ACC112 (cell line): ENCODE measurements around the gene ZP4.
"Not testable (repeated sequence)": the region's sequence is repeated elsewhere in the genome, so short reads cannot be mapped to it uniquely, and the experiment has no call there.

Experiments used
- H2AFZ ChIP-seq: fragments of 200-600 bp; sonication (generic); one replicate; pipeline ENCODE4 v1.6.0; 2017; ENCODE audit warnings: antibody characterized with exemption, low read length; ENCODE audit not compliant: unreplicated experiment
- H3K27ac ChIP-seq: fragments of 200-600 bp; sonication (generic); 2 replicates; pipeline ENCODE4 v1.5.1; 2014; ENCODE audit warnings: low read depth, mild to moderate bottlenecking, antibody characterized with exemption, low read length, moderate library complexity
- H3K27me3 ChIP-seq: fragments of 200-600 bp; sonication (generic); 2 replicates; pipeline ENCODE4 v1.6.1; 2014; ENCODE audit warnings: mild to moderate bottlenecking, antibody characterized with exemption, low read length, moderate library complexity, mixed read lengths; ENCODE audit not compliant: insufficient read depth
- H3K36me3 ChIP-seq: fragments of 200-600 bp; sonication (generic); 2 replicates; pipeline ENCODE4 v1.6.1; 2016; ENCODE audit warnings: mild to moderate bottlenecking, antibody characterized with exemption, low read length, moderate library complexity, mixed read lengths; ENCODE audit not compliant: insufficient read depth
- H3K4me1 ChIP-seq: fragments of 200-600 bp; sonication (generic); one replicate; pipeline ENCODE4 v1.6.1; 2016; ENCODE audit warnings: low read length, mixed read lengths; ENCODE audit not compliant: insufficient read depth, unreplicated experiment, control insufficient read depth
- H3K4me3 ChIP-seq: fragments of 200-600 bp; sonication (generic); 2 replicates; pipeline ENCODE4 v1.5.1; 2014; ENCODE audit warnings: mild to moderate bottlenecking, low read depth, low read length
- H3K79me2 ChIP-seq: fragments of 200-600 bp; sonication (generic); one replicate; pipeline ENCODE4 v1.6.0; 2016; ENCODE audit warnings: low read length; ENCODE audit not compliant: control insufficient read depth, unreplicated experiment, insufficient read depth

Gene ZP4

GRCh38 chr1:237857455-237857854, 33.3 kb downstream of the ZP4 start:
- no peak overlapping the region for H2AFZ ChIP-seq

GRCh38 chr1:237852342-237852741, 38.4 kb downstream of the ZP4 start:
- Histone ChIP-seq H3K4me3 (no peak overlapping the region), H3K4me1 (no peaks in the 10 kb centered on the region), H3K79me2 (no peaks in the 10 kb centered on the region), H3K27ac (no peak overlapping the region), H3K27me3 (peaks cover 5% of the 10 kb centered on the region; the same call in 1 of the 2 replicates), H3K36me3 (no peaks in the 10 kb centered on the region), H2AFZ (no peak overlapping the region)

More at GRCh38 chr1:237857455-237857854, 33.3 kb downstream of the ZP4 start:
- H3K27me3 ChIP-seq: no peaks in the 10 kb centered on the region
- no peaks in the 10 kb centered on the region for H3K79me2 ChIP-seq
- no peak overlapping the region for H3K4me3 ChIP-seq
- no peaks in the 10 kb centered on the region for H3K36me3 ChIP-seq
- H3K27ac ChIP-seq: no peak overlapping the region
- H3K4me1 ChIP-seq: no peaks in the 10 kb centered on the region

DNA sequence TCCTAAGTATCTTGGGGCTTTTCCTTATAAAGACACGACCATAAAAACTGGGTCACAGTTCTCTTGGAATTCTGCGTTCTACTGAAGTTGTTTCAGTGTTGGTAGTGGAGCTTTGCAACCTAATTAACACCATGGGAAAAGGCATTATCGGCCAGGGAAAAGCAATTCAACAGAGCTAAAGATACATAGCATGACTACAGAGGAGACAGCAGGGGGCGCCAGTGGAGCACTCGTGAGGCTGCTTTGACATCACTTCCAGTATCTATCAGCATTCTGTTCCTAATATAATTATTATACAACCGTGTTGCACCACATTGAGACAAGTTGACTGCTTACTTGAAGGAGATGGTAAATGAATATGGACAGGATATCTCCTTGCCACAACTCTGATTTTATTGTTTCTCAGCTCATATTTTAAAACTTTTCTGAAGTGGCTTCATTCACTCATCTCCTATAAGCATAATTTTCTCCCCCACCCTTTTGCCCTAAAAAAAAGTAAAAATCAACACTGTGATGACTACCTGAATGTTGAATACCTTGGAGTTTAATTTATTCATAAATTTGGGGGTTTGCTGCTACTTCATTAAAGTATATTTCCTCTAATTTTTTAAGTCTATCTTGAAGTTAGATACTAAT, 39.4 kb downstream of the ZP4 start:
- Histone ChIP-seq H3K27me3 (peaks cover 5% of the 10 kb centered on the region; the same call in 1 of the 2 replicates), H3K27ac (no peak overlapping the region), H3K4me1 (no peaks in the 10 kb centered on the region), H3K36me3 (no peaks in the 10 kb centered on the region), H2AFZ (no peak overlapping the region), H3K4me3 (no peak overlapping the region), H3K79me2 (no peaks in the 10 kb centered on the region)

- H3K4me1 ChIP-seq, H3K36me3 ChIP-seq, H3K27me3 ChIP-seq, H3K27ac ChIP-seq, H3K79me2 ChIP-seq, H3K4me3 ChIP-seq, H2AFZ ChIP-seq: not testable (repeated sequence)
These were observed 47.2 kb downstream of the ZP4 start for GRCh38 chr1:237843516-237843915.

DNA sequence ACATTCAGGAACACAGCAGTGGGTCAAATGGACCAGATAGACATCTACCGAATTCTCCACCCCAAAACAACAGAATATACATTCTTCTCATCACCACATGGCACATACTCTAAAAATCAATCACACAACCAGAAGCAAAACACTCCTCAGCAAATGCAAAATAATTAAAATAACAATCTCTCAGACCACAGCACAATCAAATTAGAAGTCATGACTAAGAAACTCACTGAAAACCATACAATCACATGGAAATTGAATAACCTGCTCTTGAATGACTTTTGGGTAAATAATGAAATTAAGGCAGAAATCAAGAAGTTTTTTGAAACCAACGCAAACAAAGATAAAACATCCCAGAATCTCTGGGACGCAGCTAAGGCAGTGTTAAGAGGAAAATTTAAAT, 49.2 kb downstream of the ZP4 start:
- Histone ChIP-seq H2AFZ (no peak overlapping the region), H3K79me2 (no peaks in the 10 kb centered on the region), H3K27ac (no peak overlapping the region), H3K36me3 (no peaks in the 10 kb centered on the region), H3K4me3 (no peak overlapping the region), H3K4me1 (no peaks in the 10 kb centered on the region), H3K27me3 (peaks cover 5% of the 10 kb centered on the region)

- Histone ChIP-seq H3K79me2 (no peaks in the 10 kb centered on the region), H3K27me3 (peaks cover 3% of the 10 kb centered on the region; the same call in 1 of the 2 replicates), H3K4me1 (no peaks in the 10 kb centered on the region), H3K36me3 (no peaks in the 10 kb centered on the region), H3K27ac (no peak overlapping the region), H3K4me3 (no peak overlapping the region), H2AFZ (no peak overlapping the region)
These were observed 51.7 kb downstream of the ZP4 start for GRCh38 chr1:237838904-237839534.

DNA sequence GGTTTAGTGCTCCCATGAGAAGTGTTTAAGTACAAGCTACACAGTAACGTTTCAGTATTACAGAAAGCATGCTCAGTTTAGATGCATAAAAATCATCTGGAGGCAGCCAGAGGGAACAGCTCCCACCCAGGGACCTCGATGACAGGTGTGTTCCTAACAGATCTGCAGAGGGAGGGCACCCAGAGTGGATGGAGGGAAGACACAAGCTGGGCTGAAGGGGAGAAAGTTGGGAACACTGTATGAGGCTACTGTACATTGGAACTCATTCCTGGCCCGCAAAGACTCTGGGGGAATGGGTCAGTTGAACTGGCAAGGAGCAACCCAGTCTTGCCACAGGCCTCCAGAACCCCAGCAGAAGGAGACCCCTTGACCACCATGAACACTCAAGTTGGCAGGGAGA, 52.4 kb downstream of the ZP4 start:
- H3K27me3 ChIP-seq: peaks cover 3% of the 10 kb centered on the region; the same call in 1 of the 2 replicates
- H3K27ac ChIP-seq: no peak overlapping the region
- no peaks in the 10 kb centered on the region for H3K79me2 ChIP-seq
- H3K4me1 ChIP-seq: no peaks in the 10 kb centered on the region
- no peaks in the 10 kb centered on the region for H3K36me3 ChIP-seq
- H3K4me3 ChIP-seq: no peak overlapping the region
- H2AFZ ChIP-seq: no peak overlapping the region

DNA sequence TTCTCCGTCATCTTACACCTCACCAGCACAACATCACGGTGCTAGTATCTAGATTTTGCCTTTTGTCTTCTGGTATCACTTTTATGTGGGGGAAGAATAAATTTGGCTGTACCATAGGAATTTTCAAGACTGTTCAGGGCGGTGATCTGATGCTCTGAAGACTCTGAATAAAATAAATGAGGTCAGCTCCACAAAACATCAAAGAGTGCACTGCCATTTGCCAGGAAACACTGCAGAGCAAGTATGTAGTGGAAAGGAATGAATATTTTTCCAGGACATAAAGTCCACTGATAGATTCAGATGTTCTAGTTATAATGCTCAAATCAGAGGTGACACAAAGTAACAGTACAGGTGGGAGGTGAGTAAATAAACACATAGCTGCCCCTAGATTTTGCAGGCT, 56.3 kb downstream of the ZP4 start:
- no peaks in the 10 kb centered on the region for H3K36me3 ChIP-seq
- no peaks in the 10 kb centered on the region for H3K79me2 ChIP-seq
- H2AFZ ChIP-seq: no peak overlapping the region
- H3K27ac ChIP-seq: no peak overlapping the region
- no peak overlapping the region for H3K4me3 ChIP-seq
- peaks cover 17% of the 10 kb centered on the region; the same call in 1 of the 2 replicates for H3K27me3 ChIP-seq
- no peaks in the 10 kb centered on the region for H3K4me1 ChIP-seq

GRCh38 chr1:237834048-237834447, 56.7 kb downstream of the ZP4 start:
- Histone ChIP-seq H3K4me3 (no peak overlapping the region), H2AFZ (no peak overlapping the region), H3K79me2 (no peaks in the 10 kb centered on the region), H3K27ac (no peak overlapping the region), H3K27me3 (peaks cover 17% of the 10 kb centered on the region; the same call in 1 of the 2 replicates), H3K4me1 (no peaks in the 10 kb centered on the region), H3K36me3 (no peaks in the 10 kb centered on the region)

DNA sequence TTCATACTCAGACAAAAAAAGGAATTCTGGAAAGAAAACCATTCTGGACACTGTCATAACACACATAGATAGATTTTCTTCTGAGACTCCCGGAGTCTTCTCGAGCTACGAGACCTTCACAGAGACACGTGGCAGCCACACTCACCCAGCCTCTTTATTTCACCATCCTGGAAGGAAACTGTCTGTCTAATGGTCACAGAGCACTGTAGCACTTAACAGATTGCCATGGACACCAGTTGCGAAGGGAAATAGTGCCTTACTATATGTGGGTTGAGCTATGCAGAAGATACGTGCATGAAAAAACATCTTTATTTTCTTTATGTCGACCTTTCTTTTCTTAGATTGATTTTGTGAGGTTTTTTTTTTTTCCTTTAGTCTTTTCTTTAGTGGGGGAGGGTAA, 57.9 kb downstream of the ZP4 start:
- Histone ChIP-seq H3K4me3 (no peak overlapping the region), H3K27ac (no peak overlapping the region), H2AFZ (no peak overlapping the region), H3K4me1 (no peaks in the 10 kb centered on the region), H3K36me3 (no peaks in the 10 kb centered on the region), H3K79me2 (no peaks in the 10 kb centered on the region), H3K27me3 (peaks cover 17% of the 10 kb centered on the region; the same call in 1 of the 2 replicates)
